ENCODE measurements around the gene GTF3C2.

DNA sequence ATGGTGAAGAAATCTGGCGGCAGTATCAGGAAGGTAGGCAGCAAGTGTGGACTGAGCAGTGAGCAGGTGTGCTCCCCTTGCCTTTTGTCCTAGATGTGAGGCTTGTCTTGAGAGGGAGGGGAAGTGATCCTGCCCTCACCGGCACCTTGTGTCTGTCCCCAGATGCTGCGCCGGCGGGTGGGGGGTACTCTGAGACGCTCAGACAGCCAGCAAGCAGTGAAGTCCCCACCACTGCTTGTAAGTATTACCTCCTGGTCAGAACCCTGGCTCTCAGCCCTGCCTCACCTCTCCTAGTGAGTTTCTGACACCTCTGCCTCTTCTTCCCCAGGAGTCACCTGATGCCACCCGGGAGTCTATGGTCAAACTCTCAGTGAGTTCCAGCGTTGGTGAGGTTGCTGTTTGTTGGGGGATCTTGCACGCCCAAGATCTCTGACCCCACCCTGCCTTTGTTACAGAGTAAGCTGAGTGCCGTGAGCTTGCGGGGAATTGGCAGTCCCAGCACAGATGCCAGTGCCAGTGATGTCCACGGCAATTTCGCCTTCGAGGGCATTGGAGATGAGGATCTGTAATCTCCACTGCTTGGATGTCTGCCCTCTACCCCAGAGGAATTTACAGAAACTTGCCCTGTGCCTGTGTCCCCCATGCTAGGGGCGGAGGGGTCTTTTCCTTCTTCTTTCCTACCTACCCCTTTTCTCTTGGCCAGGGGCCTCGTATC, 19.7 kb upstream of the GTF3C2 start:
- no peak for TF ChIP-seq POLR2AphosphoS5 (IDR thresholded peaks at IDR 0.05; ENCODE audit: low read depth)
- TF ChIP-seq, protein P1, sequence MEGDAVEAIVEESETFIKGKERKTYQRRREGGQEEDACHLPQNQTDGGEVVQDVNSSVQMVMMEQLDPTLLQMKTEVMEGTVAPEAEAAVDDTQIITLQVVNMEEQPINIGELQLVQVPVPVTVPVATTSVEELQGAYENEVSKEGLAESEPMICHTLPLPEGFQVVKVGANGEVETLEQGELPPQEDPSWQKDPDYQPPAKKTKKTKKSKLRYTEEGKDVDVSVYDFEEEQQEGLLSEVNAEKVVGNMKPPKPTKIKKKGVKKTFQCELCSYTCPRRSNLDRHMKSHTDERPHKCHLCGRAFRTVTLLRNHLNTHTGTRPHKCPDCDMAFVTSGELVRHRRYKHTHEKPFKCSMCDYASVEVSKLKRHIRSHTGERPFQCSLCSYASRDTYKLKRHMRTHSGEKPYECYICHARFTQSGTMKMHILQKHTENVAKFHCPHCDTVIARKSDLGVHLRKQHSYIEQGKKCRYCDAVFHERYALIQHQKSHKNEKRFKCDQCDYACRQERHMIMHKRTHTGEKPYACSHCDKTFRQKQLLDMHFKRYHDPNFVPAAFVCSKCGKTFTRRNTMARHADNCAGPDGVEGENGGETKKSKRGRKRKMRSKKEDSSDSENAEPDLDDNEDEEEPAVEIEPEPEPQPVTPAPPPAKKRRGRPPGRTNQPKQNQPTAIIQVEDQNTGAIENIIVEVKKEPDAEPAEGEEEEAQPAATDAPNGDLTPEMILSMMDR (IDR thresholded peaks at IDR 0.05; ENCODE audit: insufficient read depth, low read length): no peak
